NCI-H1930 (cell line): ENCODE results near the gene LAG3.
A peak's percentile ranks its signal among the peaks of the same experiment; 100 is the strongest.

Source experiments
- DNase-seq, 2 experiments: peaks; one replicate each; lab custom pipeline; 2025; lab: John Stamatoyannopoulos, UW

Gene LAG3

DNA sequence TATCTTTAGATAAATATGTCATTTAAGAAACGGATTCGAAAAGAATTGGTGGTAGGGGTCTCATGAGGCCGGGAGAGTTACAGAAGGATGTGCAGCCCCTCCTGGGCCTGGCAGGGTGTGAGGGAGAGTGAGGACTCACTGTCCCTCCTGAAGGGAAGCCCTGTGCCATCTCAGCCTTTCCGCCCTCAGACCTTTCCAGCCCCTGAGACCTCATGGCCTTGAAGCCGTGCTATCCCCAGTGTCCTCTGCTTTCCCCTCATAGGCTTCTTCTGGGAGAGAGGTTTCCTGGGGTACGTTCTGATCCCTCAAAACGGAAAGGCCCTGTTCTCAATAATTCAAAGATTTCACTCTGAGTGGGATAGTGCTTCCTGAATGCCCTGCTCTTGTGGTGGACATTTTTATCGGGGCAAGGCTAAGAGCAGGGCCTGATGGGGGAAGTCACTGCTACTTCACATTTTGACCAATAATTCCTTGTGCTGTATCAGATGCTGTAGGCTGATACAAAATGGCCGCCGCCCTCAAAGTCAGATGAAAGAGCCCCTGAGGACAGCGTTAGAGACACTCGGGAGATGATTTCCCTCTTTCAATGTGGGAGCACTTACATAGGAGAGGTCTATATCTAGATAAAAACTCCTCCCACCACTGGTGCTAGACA is 18.3 kb downstream of the LAG3 start:
- DNase-seq, result no peak

GRCh38 chr12:6791931-6792520 is 19.7 kb downstream of the LAG3 start:
- no peak for DNase-seq

DNA sequence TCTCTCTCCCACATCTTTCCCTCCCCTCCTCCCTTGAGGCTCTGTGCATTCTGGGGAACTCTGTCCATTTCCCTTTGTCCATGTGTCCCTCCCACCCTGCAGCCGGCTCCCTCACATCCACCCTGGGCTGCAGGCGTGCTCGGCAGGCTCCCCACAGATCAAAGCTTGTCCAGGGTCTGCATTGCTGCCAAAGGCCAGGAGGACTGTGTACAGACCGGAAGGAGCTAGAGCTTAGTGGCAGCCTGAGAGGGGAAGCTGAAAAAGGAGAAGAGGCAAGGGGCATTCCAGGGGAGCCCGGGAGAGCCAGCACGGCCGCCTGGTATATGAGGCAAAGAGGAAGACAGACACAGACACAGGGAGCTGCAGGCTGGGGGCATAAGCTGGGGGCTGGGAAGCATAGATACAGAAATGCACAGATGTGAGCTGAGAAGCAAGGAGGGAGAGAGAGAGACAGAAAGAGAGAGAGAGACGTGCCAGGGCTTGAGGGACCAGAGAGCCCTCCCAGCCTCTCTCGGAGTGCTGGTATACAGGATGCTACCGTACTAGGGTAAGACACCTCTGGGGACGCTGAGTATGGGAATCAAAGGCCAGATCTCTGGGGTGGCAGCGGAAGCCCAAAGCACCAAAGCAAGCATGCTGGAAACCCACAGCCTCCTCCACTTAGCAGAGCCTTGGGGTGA is 20.3 kb downstream of the LAG3 start:
- no peak for DNase-seq

DNA sequence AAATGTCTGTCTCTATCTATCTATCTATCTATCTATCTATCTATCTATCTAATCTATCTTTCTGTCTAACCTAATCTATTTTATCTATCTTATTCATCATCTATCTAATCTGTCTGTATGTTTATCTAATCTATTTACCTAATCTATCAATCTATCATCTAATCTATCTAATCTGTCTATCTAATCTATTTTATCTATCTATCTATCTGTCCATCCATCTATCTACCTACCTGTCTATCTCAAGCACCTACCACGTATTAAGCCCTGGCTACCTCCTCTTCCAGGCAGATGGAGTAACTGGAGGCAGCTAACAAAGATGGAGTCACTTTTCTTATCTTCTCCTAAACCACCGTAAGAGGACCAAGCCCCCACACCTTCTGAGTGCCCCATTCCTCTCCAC is 22.8 kb downstream of the LAG3 start:
- no peak for DNase-seq

DNA sequence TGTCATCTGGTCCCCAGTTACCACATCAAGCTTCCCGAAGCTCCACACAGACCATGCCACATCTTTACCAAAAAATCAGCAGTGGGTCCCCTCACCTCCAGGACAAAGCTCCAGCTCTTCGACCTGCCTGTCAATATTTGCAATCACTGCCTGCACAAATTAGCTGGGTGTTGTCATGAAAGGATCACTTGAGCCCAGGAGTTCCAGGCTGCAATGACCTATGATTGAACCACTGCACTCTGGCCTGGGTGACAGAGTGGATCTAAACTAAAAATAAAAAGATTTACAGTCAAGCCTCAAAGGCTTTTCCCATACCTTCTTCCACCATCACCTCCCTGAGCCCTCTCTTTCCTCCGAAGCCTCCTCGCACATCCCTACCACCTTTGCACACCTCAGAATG is 24.3 kb downstream of the LAG3 start:
- no peak for DNase-seq

DNA sequence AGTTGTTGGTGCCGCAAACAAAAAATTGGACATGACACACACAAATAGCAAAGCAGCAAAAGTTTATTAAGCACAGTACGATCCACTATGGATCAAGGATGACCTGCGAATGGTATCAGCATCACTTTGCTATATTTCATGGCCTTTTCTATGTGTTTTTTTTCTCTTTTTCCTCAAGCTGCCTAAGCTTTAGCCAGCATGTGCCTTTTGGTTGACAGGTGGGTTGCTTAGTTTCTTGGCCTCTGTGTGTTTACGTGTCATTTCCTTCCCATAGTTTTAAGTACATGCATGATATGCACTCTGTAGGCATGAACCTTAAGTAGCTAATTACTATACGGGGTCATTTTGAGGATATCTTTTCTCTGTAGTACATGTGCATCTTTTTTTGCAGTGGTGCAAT is 26.8 kb downstream of the LAG3 start:
- no peak for DNase-seq

DNA sequence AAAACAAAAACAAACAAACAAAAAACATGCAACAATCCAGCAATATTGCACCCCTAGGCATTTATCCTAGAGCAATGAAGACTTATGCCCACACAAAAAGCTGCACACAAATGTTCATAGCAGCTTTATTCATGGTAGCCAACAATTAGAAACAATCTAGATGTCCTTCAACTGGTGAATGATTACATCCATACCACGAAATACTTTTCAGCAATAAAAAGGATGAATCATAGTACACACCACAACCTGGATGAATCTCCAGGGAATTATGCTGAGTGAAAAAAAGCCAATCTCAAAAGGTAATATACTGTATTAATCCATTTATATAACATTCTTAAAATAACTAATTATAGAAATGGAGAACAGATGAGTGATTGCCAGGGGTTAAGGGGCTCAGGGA is 34.9 kb downstream of the LAG3 start:
- no peak for DNase-seq

DNA sequence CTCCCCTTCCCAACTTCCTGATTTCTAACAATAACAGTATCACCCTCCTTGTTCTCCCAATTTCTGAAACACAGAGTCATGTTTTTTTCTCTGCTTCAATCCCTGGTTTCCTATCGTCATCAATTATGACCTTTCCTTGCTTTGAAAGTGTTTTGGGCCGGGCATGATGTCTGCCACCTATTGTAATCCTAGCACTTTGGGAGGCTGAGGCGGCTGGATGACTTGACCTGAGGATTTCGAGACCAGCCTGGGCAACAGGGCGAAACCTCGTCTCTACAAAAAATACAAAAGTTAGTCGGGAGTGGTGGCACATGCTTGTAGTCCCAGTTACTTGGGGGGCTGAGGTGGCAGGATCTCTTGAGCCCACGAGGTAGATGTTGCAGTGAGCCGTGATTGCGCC is 36.7 kb downstream of the LAG3 start:
- DNase-seq, result no peak

- no peak for DNase-seq
These were observed 38.4 kb downstream of the LAG3 start for GRCh38 chr12:6810758-6811157.

GRCh38 chr12:6813363-6813762 is 41.0 kb downstream of the LAG3 start:
- DNase-seq, result no peak

GRCh38 chr12:6816598-6816997 is 44.3 kb downstream of the LAG3 start:
- DNase-seq, result no peak

DNA sequence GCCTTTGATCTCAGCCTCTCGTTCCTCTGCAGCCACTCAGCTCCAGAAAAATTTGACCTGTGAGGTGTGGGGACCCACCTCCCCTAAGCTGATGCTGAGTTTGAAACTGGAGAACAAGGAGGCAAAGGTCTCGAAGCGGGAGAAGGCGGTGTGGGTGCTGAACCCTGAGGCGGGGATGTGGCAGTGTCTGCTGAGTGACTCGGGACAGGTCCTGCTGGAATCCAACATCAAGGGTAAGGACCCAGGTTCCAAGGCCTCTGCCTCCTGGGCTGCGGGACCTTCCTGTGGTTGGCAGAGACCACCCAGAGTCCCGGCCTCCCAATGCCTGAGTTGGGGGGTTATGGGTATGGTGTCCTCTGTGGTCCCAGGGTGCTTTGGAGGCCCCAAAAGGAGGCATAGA is 44.8 kb downstream of the LAG3 start:
- no peak for DNase-seq

DNA sequence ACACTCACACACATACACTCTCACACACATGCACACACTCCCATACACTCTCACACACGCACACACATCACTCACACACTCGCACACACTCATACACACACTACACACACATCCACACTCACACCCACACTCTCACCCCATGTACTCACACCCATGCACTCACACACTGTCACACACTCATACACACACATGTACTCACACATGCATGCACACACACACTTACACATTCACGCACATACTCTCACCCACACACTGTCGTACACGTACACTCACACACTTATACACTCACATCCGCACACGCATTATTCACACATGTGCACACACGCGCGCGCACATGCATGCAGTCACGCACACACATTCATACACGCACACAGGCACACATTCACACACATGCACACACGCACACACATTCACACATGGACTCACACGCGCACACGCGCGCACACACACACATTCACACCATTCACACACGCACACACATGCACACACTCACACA is 45.4 kb downstream of the LAG3 start:
- DNase-seq, result no peak

GRCh38 chr12:6818222-6818621 is 45.9 kb downstream of the LAG3 start:
- DNase-seq, result no peak

DNA sequence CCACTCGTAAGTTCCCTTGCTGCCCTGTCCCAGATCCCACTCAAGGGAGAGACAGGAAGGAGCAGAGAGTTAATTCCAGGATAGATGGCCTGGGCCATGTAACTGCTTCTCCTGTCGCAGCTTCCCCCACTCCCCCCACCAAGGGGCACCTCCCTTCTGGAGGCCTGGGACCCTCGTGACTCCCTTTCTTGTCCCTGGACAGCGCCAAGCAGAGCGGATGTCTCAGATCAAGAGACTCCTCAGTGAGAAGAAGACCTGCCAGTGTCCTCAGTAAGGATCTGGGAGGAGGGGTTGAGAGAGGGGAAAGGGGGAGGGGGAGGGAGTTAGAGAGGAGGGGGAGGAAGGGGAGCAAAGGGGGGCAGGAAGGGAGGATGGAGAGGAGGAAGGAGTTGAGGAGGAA is 46.3 kb downstream of the LAG3 start:
- no peak for DNase-seq

DNA sequence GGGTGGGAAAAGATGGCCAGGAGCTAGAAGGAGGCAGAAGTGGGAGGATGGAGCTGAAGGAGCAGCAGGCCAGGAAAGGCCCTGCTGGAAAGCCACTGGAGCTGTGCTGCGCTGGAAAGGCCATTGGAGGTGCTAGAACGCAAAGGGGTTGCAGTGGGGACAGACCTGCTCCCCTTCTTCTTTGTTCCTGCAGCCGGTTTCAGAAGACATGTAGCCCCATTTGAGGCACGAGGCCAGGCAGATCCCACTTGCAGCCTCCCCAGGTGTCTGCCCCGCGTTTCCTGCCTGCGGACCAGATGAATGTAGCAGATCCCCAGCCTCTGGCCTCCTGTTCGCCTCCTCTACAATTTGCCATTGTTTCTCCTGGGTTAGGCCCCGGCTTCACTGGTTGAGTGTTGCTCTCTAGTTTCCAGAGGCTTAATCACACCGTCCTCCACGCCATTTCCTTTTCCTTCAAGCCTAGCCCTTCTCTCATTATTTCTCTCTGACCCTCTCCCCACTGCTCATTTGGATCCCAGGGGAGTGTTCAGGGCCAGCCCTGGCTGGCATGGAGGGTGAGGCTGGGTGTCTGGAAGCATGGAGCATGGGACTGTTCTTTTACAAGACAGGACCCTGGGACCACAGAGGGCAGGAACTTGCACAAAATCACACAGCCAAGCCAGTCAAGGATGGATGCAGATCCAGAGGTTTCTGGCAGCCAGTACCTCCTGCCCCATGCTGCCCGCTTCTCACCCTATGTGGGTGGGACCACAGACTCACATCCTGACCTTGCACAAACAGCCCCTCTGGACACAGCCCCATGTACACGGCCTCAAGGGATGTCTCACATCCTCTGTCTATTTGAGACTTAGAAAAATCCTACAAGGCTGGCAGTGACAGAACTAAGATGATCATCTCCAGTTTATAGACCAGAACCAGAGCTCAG is 47.0 kb downstream of the LAG3 start:
- DNase-seq, result no peak

DNA sequence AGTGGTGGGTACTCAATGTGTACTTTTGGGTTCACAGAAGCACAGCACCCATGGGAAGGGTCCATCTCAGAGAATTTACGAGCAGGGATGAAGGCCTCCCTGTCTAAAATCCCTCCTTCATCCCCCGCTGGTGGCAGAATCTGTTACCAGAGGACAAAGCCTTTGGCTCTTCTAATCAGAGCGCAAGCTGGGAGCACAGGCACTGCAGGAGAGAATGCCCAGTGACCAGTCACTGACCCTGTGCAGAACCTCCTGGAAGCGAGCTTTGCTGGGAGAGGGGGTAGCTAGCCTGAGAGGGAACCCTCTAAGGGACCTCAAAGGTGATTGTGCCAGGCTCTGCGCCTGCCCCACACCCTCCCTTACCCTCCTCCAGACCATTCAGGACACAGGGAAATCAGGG is 47.8 kb downstream of the LAG3 start:
- DNase-seq, result no peak

DNA sequence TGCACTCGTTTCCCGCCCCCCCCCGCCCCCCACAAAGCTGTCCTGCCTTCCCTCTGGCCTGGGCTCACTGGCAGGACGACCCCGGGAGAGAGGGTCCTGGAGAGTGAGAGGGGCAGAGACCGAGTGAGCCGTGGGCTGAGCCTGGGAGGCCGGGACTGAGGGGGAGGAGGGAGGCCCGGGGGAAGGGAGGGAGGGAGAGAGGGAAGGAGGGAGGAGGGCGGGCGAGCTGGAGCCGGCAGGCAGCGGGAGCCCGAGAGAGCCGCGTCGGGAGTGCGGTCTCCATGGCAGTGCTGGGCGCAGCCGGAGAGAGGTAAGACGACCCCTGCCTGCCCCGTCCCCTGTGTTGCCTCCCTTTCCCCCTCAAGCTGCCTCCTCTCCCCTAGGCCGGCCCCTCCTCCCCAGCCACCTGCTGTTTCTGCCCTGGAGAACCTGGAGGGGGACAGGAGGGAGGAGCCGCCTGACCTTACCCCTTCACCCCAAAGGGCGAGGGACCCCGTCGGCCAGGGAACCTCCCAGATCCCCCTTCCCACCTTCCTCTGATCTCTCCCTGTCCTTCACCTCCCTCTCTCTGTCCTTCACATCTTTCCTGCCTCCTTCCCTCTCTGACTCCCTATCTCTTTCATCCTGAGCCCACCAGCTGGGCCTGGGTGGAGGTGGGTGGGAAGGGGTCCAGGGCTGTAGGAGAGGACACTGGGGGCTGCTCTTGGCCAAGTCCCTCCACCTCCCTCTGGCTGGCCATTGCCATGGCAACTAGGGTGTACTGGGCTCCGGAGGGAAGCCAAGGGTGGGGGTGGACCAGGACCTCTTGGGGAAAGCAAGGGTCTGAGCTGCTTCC is 49.5 kb downstream of the LAG3 start, which contains the start of gene GPR162:
GPR162 (plus strand) TSS at position 231 of the 835 bp plus-strand sequence. CDS start 2,078 bp downstream, outside the sequence.
- peak in 1 of 2 experiments; percentile 34 for DNase-seq

DNA sequence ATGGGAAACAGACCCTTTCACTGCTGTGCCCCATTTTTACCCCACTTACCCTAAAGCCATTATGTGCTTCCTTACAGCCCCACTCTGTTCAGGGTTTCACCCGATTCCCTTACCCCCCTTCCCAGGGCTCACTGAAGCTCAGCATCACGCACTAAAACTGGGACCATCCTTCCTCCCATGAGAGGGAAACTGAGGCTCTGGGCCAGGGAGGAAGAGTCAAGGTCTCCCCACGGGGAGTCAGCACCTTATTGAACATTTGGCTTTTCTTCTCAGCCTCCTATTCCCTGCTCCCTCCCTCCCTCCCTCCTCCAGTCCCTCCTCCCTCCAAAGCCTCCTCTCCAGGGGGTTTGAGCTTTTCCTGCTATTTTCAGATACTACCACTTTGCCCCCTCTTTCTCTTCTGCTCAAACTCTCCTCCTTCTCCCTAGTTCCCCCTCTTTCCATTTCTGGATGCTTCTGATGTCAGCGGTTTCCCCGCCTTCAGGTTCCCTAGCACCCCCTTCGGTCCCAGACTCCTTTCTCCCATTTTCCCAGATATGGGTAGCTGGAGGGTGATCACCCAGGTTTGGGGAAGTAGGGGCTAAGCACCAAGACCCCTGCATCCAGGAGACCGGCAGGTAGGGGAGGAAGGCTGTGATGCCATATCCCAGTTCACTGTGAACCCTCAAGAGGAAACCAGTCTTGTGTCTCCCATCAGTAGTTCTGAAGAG is 50.3 kb downstream of the LAG3 start:
- no peak for DNase-seq
